ENCODE data around the gene SMG7. TPM values are rescaled to one million over a fixed set of nuclear protein-coding genes. Genes with fewer than 3 reads are reported as not detected.

The SMG7 gene
- polyA plus RNA-seq, 2 of the 4 experiments (the other 2 are of a cell fraction) = 27.2 to 51.3 TPM

- H3K4me1 ChIP-seq = peaks cover 49% of the 10 kb centered on the region
- CTCF ChIA-PET = no interaction called here
- FAIRE-seq = no peak
These were observed 384 bp upstream of the SMG7 start for GRCh38 chr1:183471743-183472487.

More at GRCh38 chr1:183471743-183472487, 384 bp upstream of the SMG7 start:
- ATAC-seq (peak; percentile 84), DNase-seq (ENCODE audit: low read depth in 1 of 2, low spot score in 1 of 2) (peak; percentile 84 to 99)
- H3K27ac ChIP-seq = peak overlapping the region; percentile 95 to 96
- WGBS (ENCODE audit: missing lambda C conversion rate) = under 1% methylated on average over 29 of the region's 42 CpGs
- H3K9me3 ChIP-seq = no peaks in the 10 kb centered on the region
- POLR2A ChIA-PET = interaction anchor here (0.5 to 1.0 kb wide), 7 partner anchors 10 to 444 kb away, joined by 3 to 6 read pairs (median 3); partner anchors contain the start of gene ARPC5
- H3K4me3 ChIP-seq = peak overlapping the region; percentile 87
- 0 out of 2 replicates have a peak, but pooled peaks have one; percentile 29 for TF ChIP-seq HMGXB4 (CRISPR knock-in tag; IDR thresholded peaks at IDR 0.05; ENCODE audit: borderline replicate concordance)
- no peak for TF ChIP-seq HOXA7 (CRISPR knock-in tag; IDR thresholded peaks at IDR 0.05)
- TF ChIP-seq CBX8 (IDR thresholded peaks at IDR 0.05) = no peak
- TF ChIP-seq RNF2 (IDR thresholded peaks at IDR 0.05; ENCODE audit: borderline replicate concordance, low read depth) = no peak
- TF ChIP-seq REST (IDR thresholded peaks at IDR 0.05) = peak; percentile 82
- no peak for TF ChIP-seq FOSL2 (IDR thresholded peaks at IDR 0.05)
- TF ChIP-seq FOSL2 (CRISPR knock-in tag; IDR thresholded peaks at IDR 0.05) = peak; percentile 48
- TF ChIP-seq POLR2A (IDR thresholded peaks at IDR 0.05; ENCODE audit: low read length) = peak; percentile 35; the same call in 1 of the 2 replicates
- TF ChIP-seq MYC (IDR thresholded peaks at IDR 0.05; ENCODE audit: borderline replicate concordance, low read length) = peak; percentile 56; the same call in 1 of the 2 replicates
- TF ChIP-seq E2F6 (IDR thresholded peaks at IDR 0.05; ENCODE audit: borderline replicate concordance, low read depth) = peak; percentile 81
- TF ChIP-seq MAX (IDR thresholded peaks at IDR 0.05) = peak; percentile 91
- peak; percentile 29; the same call in 1 of the 2 replicates for TF ChIP-seq TFCP2L1 (CRISPR knock-in tag; IDR thresholded peaks at IDR 0.05)
- peak; percentile 83 for TF ChIP-seq GATA3 (IDR thresholded peaks at IDR 0.05; ENCODE audit: borderline replicate concordance)
- TF ChIP-seq RCOR1 (IDR thresholded peaks at IDR 0.05; ENCODE audit: low read depth, low read length) = 0 out of 2 replicates have a peak, but pooled peaks have one; percentile 39
- TF ChIP-seq HES2 (IDR thresholded peaks at IDR 0.05) = no peak
- TF ChIP-seq PHF8 (IDR thresholded peaks at IDR 0.05; ENCODE audit: borderline replicate concordance, low read depth) = no peak
- TF ChIP-seq RARB (CRISPR knock-in tag; IDR thresholded peaks at IDR 0.05) = no peak
- TF ChIP-seq PBX3 (IDR thresholded peaks at IDR 0.05) = peak; percentile 55
- no peak; the same call in 1 of the 2 replicates for TF ChIP-seq RFX5 (IDR thresholded peaks at IDR 0.05)
- TF ChIP-seq RAD21 (conservative IDR thresholded peaks at IDR 0.05 in 1 of 2, IDR thresholded peaks at IDR 0.05 in 1 of 2) = 0 out of 5 replicates have a peak, but pooled peaks of 1 of the 2 experiments have one; percentile 6
- TF ChIP-seq HOXB5 (CRISPR knock-in tag; IDR thresholded peaks at IDR 0.05) = peak; percentile 71; the same call in 1 of the 2 replicates
- peak; percentile 91 for TF ChIP-seq CHD2 (IDR thresholded peaks at IDR 0.05; ENCODE audit: low read length, partially characterized antibody)
- peak; percentile 66 to 90; a peak in 4 of 5 replicates for TF ChIP-seq JUN (IDR thresholded peaks at IDR 0.05)
- TF ChIP-seq ZSCAN20 (CRISPR knock-in tag; IDR thresholded peaks at IDR 0.05) = no peak
- TF ChIP-seq KDM5A (IDR thresholded peaks at IDR 0.05) = peak; percentile 57
- peak; percentile 76; the same call in 1 of the 2 replicates for TF ChIP-seq TP53 (CRISPR knock-in tag; IDR thresholded peaks at IDR 0.05)
- no peak for TF ChIP-seq NFE2L2 (conservative IDR thresholded peaks at IDR 0.05; ENCODE audit: low read length)
- peak overlapping the region; percentile 84 for H3K4me2 ChIP-seq
